ENCODE results near the gene RPS6KB1. TPM values are rescaled to one million over a fixed set of nuclear protein-coding genes. Genes with fewer than 3 reads are reported as not detected.
"Not testable (repeated sequence)": the region's sequence is repeated elsewhere in the genome, so short reads cannot be mapped to it uniquely, and the experiment has no call there.

RPS6KB1 gene
- total RNA-seq, 1 experiment from 2014 or later, result 75.7 TPM

- no peaks in the 10 kb centered on the region for H3K27me3 ChIP-seq (ENCODE audit: insufficient read depth, low read length)
- H3K4me1 ChIP-seq (ENCODE audit: control insufficient read depth in 1 of 2, insufficient read depth in 2 of 2, low read length in 2 of 2), result no peaks in the 10 kb centered on the region
- no peak overlapping the region for H3K4me3 ChIP-seq (replicated peaks in 1 of 2; ENCODE audit: low read depth in 1 of 2, low read length in 2 of 2)
- intact Hi-C loops (cut with micrococcal nuclease), result no loop called here
- no peaks in the 10 kb centered on the region for H3K79me2 ChIP-seq (ENCODE audit: insufficient read depth, low read length)
- ChIA-PET CTCF (no interaction called here), POLR2A (no interaction called here), RAD21 (ENCODE audit: low non-redundant PET in 1 of 2, low total read pairs in 2 of 2, uncharacterized antibody in 2 of 2, unreplicated experiment in 2 of 2) (no interaction called here)
- no peak for ATAC-seq
- H3K27ac ChIP-seq (ENCODE audit: low read depth, low read length), result no peak overlapping the region
- no peak for DNase-seq (ENCODE audit: low read depth, low spot score)
- TF ChIP-seq ZBTB33 (IDR thresholded peaks at IDR 0.05; ENCODE audit: extremely low read depth, insufficient replicate concordance, low read length), result no peak
- TF ChIP-seq POLR2AphosphoS5 (IDR thresholded peaks at IDR 0.05; ENCODE audit: low read depth, low read length), result no peak
- TF ChIP-seq TCF7L2 (IDR thresholded peaks at IDR 0.05; ENCODE audit: borderline replicate concordance, extremely low read depth, insufficient read depth, insufficient read length), result no peak
- TF ChIP-seq ZNF274 (IDR thresholded peaks at IDR 0.05; ENCODE audit: low read depth, low read length), result no peak
- TF ChIP-seq POLR2A (IDR thresholded peaks at IDR 0.05; ENCODE audit: borderline replicate concordance, extremely low read depth, insufficient read depth, insufficient read length), result no peak
- no peaks in the 10 kb centered on the region for H3K9me3 ChIP-seq (ENCODE audit: control insufficient read depth in 1 of 2, insufficient read depth in 1 of 2, low read depth in 1 of 2, low read length in 2 of 2)
- no peak overlapping the region for H3K9ac ChIP-seq (ENCODE audit: low read length)
- no peak overlapping the region for H3K4me2 ChIP-seq (ENCODE audit: low read length)
- no peaks in the 10 kb centered on the region for H3K9me2 ChIP-seq (ENCODE audit: insufficient read depth)
- no peaks in the 10 kb centered on the region for H4K20me1 ChIP-seq (ENCODE audit: insufficient read depth)
- peaks cover 41 to 47% of the 10 kb centered on the region in 2 experiments for H3K36me3 ChIP-seq (ENCODE audit: control insufficient read depth in 1 of 2, insufficient read depth in 2 of 2, low read length in 2 of 2)
- no TSS peak for BruUV-seq (replicated peaks)
- H2AFZ ChIP-seq (ENCODE audit: low read depth, low read length, poor library complexity, severe bottlenecking), result no peak overlapping the region
Observed at GRCh38 chr17:59941131-59941530, 48.2 kb downstream of the RPS6KB1 start.

GRCh38 chr17:59946433-59946832, 53.5 kb downstream of the RPS6KB1 start:
- ATAC-seq; H3K9ac ChIP-seq (ENCODE audit: low read length); H4K20me1 ChIP-seq (ENCODE audit: insufficient read depth); intact Hi-C loops (cut with micrococcal nuclease); DNase-seq (ENCODE audit: low read depth, low spot score); POLR2A ChIA-PET; H3K27me3 ChIP-seq (ENCODE audit: insufficient read depth, low read length); H3K9me3 ChIP-seq (ENCODE audit: control insufficient read depth in 1 of 2, insufficient read depth in 1 of 2, low read depth in 1 of 2, low read length in 2 of 2); H3K27ac ChIP-seq (ENCODE audit: low read depth, low read length); CTCF ChIA-PET; H3K4me3 ChIP-seq (replicated peaks in 1 of 2; ENCODE audit: low read depth in 1 of 2, low read length in 2 of 2); H2AFZ ChIP-seq (ENCODE audit: low read depth, low read length, poor library complexity, severe bottlenecking); H3K79me2 ChIP-seq (ENCODE audit: insufficient read depth, low read length); BruUV-seq (replicated peaks); H3K4me2 ChIP-seq (ENCODE audit: low read length); H3K9me2 ChIP-seq (ENCODE audit: insufficient read depth); H3K4me1 ChIP-seq (ENCODE audit: control insufficient read depth in 1 of 2, insufficient read depth in 2 of 2, low read length in 2 of 2): not testable (repeated sequence)
- RAD21 ChIA-PET (ENCODE audit: low non-redundant PET in 1 of 2, low total read pairs in 2 of 2, uncharacterized antibody in 2 of 2, unreplicated experiment in 2 of 2), result interaction anchor here in 1 of 2 experiments (0.6 kb wide), 1 partner anchor 199 kb away, joined by 3 read pairs; no protein-coding TSS in a partner anchor
- peaks cover 29 to 44% of the 10 kb centered on the region in 2 experiments for H3K36me3 ChIP-seq (ENCODE audit: control insufficient read depth in 1 of 2, insufficient read depth in 2 of 2, low read length in 2 of 2)

- H3K4me2 ChIP-seq (ENCODE audit: low read length); BruUV-seq (replicated peaks); POLR2A ChIA-PET: not testable (repeated sequence)
Observed at GRCh38 chr17:59947310-59947709, 54.4 kb downstream of the RPS6KB1 start.

More at GRCh38 chr17:59947310-59947709, 54.4 kb downstream of the RPS6KB1 start:
- H3K9me2 ChIP-seq (ENCODE audit: insufficient read depth); H3K4me3 ChIP-seq (replicated peaks in 1 of 2; ENCODE audit: low read depth in 1 of 2, low read length in 2 of 2); RAD21 ChIA-PET (ENCODE audit: low non-redundant PET in 1 of 2, low total read pairs in 2 of 2, uncharacterized antibody in 2 of 2, unreplicated experiment in 2 of 2); H3K27ac ChIP-seq (ENCODE audit: low read depth, low read length); H4K20me1 ChIP-seq (ENCODE audit: insufficient read depth); ATAC-seq; H3K27me3 ChIP-seq (ENCODE audit: insufficient read depth, low read length); H3K4me1 ChIP-seq (ENCODE audit: control insufficient read depth in 1 of 2, insufficient read depth in 2 of 2, low read length in 2 of 2); H2AFZ ChIP-seq (ENCODE audit: low read depth, low read length, poor library complexity, severe bottlenecking); intact Hi-C loops (cut with micrococcal nuclease); H3K79me2 ChIP-seq (ENCODE audit: insufficient read depth, low read length); DNase-seq (ENCODE audit: low read depth, low spot score); H3K9ac ChIP-seq (ENCODE audit: low read length); CTCF ChIA-PET; H3K9me3 ChIP-seq (ENCODE audit: control insufficient read depth in 1 of 2, insufficient read depth in 1 of 2, low read depth in 1 of 2, low read length in 2 of 2): not testable (repeated sequence)
- H3K36me3 ChIP-seq (ENCODE audit: control insufficient read depth in 1 of 2, insufficient read depth in 2 of 2, low read length in 2 of 2), result peaks cover 25 to 40% of the 10 kb centered on the region in 2 experiments
